Stimulated activated CD8-positive, alpha-beta memory T cell treated with anti-CD3 and anti-CD28 coated beads, Interleukin-15, amount 100 ng/mL, for 4 hours (primary cell): ENCODE measurements around the gene UBE2R2.
"Not testable (repeated sequence)": the region's sequence is repeated elsewhere in the genome, so short reads cannot be mapped to it uniquely, and the experiment has no call there.

ENCODE experiments used
- DNase-seq, 2 donors: peaks; one replicate each; pipeline ENCODE4 v3.0.0-alpha.2; 2020; ENCODE audit warnings: low read depth in 2 of 2

UBE2R2 gene

GRCh38 chr9:33840381-33840780 lies 23.4 kb downstream of the UBE2R2 start:
- DNase-seq, result no peak

DNA sequence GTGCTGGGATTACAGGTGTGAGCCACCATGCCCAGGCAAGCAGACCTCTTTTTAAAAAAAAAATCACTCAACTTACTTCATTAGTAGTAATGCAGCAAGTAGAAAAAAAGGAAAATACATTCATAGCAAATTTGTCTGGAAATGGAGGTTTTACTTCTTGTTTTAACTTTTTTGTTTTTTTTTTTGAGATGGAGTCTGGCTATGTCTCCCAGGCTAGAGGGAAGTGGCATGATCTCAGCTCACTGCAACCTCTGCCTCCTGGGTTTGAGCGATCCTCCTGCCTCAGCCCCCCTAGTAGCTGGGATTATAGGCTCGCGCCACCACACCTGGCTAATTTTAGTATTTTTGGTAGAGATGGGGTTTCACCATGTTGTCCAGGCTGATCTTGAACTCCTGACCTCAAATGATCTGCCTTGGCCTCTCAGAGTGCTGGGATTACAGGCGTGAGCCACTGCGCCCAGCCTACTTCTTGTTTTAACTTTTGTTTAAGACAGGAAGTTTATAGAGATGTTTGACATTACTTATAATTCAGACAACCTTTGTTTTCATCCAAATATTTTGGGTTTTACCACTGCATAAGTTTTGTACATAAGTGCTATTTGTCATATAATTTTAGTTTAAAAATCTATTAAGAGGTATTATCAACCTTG lies 26.5 kb downstream of the UBE2R2 start:
- no peak for DNase-seq

DNA sequence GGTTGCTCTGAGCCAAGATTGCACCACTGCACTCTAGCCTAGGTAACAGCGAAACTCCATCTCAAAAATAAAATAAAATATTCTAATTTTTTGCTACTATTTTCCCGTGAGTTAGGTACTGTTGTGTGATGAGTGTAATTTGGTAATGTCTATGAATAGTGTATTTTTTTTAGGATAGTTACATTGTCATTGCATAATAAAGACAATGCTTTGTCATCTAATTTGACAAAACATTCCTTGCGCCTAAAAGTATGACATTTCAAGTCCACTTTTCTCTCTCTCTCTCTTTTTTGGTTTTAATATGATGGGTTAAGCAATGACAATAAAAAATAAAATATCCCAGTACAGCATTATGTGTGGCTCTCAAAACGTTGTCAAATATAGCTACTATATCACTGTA lies 29.3 kb downstream of the UBE2R2 start:
- no peak for DNase-seq

DNA sequence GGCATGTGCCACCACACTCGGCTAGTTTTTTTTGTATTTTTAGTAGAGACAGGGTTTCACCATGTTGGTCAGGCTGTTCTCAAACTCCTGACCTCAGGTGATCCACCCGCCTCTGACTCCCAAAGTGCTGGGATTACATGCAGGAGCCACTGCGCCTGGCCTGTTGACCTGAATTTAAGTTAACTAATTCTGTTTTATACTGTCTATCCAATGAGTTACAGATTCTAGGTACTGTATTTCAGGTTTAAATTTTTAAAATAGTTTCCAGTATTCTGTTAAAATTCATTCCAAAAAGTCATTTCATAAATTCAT lies 30.9 kb downstream of the UBE2R2 start:
- not testable (repeated sequence) for DNase-seq

GRCh38 chr9:33850267-33850629 lies 33.3 kb downstream of the UBE2R2 start:
- no peak for DNase-seq

GRCh38 chr9:33850677-33851076 lies 33.7 kb downstream of the UBE2R2 start:
- DNase-seq, result no peak

DNA sequence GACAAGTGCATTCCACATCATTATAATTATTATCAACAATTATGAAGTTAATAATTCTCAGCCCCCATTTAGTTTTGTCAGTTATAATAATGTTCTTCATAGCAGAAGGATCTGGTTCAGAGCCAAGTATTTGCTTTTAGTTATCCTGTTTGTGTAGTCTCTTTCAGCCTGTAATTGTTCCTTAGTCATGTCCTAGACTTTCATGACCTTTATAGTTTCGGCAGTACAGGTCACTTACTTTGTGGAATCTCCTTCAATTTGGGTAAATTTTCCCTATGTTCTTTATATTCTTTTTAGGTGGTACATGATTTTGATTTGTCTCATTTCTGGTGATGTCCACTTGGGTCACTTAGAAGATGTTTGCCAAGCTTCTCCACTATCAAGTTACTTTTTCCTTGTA lies 34.3 kb downstream of the UBE2R2 start:
- DNase-seq, result no peak

GRCh38 chr9:33852216-33852826 lies 35.4 kb downstream of the UBE2R2 start:
- DNase-seq, result peak; percentile 8 to 22

DNA sequence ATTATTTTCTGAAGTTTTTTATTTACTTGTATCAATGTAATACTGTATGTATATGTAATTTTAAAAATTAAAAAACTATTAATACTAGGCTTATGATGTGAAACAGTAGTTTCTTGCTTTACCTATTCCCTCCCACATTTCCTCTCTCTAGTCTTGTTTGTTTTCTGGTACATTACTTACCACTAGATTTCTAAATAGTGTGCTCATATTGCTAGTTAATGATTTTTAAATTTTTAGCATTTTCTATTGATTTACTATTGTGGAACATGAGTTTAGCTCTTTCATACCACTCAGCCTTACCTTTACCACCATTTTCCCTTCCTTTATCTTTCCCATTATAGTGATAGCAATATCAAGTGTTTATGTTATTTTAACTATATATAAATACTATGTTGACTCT lies 39.3 kb downstream of the UBE2R2 start:
- DNase-seq, result no peak

DNA sequence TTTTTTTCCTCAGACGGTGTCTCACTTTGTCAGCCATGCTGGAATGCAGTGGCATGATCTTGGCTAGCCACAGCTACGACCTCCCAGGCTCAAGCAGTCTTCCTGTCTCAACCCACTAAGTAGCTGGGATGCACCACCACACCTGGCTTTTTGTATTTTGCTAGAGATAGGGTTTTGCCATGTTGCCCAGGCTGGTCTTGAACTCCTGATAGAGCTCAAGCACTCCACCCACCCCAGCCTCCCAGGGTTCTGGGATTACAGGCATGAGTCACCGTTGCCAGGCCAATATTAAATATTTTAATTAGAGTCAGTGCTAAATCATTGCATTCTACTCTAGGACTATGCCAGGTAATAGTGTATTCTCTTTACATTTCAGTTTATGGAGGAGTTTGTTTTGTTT lies 41.5 kb downstream of the UBE2R2 start:
- DNase-seq, result no peak

DNA sequence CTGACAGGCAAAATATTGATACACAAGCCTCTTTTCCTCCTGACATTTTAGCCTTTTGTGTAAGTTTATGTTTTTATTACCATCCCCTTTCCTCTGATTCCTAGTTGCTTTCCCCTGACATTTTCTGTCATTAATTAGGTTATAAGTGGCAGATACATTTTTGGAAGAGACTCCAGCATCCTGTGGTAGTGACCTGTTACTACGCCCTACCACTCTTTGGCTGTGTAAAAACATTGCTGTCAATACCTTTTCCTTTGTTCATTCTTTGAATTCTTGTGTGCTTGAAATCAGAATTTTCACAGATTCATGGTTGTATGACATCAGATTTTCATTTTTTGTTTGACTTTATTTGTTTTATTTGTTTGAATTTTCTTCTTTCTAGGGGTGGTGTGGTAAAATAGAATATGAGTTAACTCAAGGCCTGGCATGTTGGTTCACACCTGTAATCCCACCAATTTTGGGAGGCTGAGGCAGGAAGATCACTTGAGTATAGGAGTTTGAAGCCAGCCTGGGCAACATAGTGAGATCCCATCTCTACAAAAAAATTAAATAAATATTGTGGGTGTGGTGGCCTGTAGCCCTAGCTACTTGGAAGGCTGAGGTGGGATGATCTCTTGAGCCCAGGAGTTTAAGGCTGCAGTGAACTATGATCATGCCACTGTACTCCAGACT lies 43.4 kb downstream of the UBE2R2 start:
- no peak for DNase-seq

DNA sequence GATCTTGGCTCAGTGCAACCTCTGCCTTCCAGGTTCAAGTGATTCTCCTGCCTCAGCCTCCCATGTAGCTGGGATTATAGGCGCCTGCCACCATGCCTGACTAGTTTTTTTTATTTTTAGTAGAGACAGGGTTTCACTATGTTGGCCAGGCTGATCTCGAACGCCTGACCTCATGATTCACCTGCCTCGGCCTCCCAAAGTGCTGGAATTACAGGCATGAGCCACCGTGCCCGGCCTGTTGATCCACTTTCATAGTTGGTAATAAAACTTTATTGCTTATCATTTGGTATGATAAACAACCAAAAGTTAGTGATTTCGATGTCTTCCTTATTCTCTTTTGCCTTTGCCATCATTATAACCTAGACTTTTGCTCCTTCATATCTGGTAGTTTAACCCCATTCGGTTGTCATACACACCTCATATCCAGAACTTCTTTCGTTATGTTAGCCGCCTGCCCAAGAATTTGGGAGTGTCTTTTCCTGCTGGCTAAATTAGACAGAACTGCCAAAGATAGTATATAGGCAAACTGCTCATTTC lies 45.0 kb downstream of the UBE2R2 start:
- no peak for DNase-seq

DNA sequence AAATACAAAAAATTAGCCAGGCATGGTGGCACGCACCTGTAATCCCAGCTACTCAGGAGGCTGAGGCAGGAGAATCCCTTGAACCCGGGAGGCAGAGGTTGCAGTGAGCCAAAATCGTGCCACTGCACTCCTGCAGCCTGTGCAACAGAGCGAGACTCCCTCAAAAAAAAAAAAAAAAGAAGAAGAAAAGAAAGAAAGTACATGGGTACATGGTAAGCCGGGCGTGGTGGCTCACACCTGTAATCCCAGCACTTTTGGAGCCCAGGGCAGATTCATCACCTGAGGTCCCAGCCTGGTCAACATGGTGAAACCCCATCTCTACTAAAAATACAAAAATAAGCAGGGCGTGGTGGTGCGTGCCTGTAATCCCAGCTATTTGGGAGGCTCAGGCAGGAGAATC lies 46.1 kb downstream of the UBE2R2 start:
- DNase-seq, result not testable (repeated sequence)

DNA sequence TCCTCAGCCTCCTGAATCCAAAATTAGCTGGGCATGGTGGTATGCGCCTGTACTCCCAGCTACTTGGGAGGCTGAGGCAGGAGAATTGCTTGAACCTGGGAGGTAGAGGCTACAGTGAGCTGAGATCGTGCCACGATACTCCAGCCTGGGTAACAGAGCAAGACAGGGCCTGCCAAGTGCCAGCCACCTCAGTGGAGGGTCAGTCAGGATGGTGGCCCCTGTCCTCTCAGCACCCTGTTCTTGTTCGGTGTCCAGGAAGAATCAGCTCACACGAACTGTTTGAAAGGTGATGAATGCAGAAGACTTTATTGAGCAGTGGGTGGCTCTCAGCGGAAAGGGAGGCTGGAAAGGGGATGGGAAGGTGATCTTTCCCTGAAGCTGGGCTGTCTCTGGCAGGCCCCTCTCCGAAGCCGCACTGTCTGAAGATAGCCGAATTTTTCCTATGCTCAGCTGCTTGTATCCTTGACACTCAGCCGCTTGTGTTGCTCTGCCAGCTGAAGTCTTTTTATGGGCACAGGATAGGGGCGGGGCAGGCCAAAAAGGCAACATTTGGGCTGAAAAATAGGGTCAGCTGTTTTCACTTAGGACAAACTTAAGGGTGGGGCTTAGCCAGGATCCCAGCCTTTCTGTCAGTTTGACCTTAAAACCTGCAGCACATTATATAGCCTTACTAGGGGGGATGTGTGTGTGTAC lies 50.9 kb downstream of the UBE2R2 start:
- DNase-seq, result no peak

DNA sequence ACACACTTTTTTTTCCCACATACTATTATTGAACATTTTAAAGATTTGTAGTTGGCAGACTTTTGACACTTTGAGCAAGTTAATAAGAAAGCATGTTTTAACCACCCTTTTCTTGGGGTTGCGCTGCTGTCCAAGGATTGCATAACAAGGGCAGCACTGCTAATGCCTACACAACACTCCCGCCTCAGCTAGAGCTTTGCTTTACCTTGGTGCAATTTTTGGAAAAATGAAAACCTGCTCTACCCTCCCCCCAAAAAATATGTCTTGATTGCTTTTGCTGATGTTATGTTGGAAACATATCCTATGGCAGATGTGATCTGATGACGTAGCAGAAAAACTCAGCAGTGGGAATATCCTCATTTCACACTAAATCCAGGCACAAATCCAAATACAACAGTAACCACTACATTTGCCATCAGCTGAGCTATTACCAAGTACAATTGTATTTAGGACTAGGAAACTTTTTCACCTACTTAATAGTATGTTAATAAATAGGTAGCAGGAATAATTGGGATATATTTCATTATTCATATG lies 51.5 kb downstream of the UBE2R2 start:
- DNase-seq, result no peak

- DNase-seq, result not testable (repeated sequence)
Observed at GRCh38 chr9:33869243-33869642, 52.3 kb downstream of the UBE2R2 start.

DNA sequence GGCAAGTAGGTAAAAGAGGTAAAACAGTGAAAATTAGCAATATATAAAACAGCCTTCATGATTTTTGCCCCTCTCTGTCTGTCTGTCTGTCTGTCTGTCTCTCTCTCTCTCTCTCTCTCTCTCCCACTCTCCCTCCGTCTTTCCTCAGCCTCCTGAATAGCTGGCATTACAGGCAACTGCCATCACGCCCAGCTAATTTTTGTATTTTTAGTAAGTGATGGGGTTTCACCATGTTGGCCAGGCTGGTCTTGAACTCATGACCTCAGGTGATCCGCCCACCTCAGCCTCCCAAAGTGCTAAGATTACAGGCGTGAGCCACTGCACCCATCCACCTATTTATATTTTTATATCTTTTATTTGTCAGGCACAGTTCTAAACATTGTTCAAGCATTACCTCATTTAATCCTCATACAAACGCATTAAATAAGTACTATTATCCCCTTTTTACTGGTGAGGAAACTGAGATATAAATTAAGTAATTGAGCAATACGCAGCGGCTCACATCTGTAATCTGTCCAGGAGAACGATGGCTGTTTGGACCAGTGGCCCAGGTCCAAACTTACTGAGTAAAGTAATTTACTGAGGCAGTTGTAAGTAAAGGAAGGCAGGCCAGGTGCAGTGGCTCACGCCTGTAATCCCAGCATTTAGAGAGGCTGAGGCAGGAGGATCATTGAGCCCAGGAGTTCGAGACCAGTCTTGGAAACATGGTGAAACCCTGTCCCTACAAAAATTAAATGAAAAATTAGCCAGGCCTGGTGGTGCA lies 60.9 kb downstream of the UBE2R2 start:
- no peak for DNase-seq

- no peak for DNase-seq
Observed at GRCh38 chr9:33878691-33879366, 61.9 kb downstream of the UBE2R2 start.

- DNase-seq, result no peak
Observed at GRCh38 chr9:33880211-33881089, 63.5 kb downstream of the UBE2R2 start.

- DNase-seq, result no peak
Observed at GRCh38 chr9:33881635-33882034, 64.7 kb downstream of the UBE2R2 start.
